Mesenchymal stem cell (in vitro differentiated cells and primary cell): ENCODE data around the gene KCNS1.

ENCODE experiments used
- DNase-seq: peaks from one replicate; pipeline ENCODE4 v3.0.0-alpha.2; 2013
- H2AFZ ChIP-seq: one replicate; pipeline ENCODE4 v1.6.1; 2013; ENCODE audit warnings: low read depth, mild to moderate bottlenecking, control low read depth, inconsistent platforms, low read length, moderate library complexity
- H2AK5ac ChIP-seq: 2 replicates; pipeline ENCODE4 v1.6.1; 2013; ENCODE audit warnings: low read length, moderate library complexity, mild to moderate bottlenecking, inconsistent platforms; ENCODE audit not compliant: severe bottlenecking
- H2BK120ac ChIP-seq: one replicate; pipeline ENCODE4 v1.6.1; 2013; ENCODE audit warnings: low read depth, mild to moderate bottlenecking, inconsistent platforms, low read length, moderate library complexity
- H2BK12ac ChIP-seq, 2 experiments: one replicate each; pipeline ENCODE4 v1.6.1; 2013; ENCODE audit warnings: inconsistent platforms in 2 of 2, low read length in 2 of 2, mild to moderate bottlenecking in 2 of 2, moderate library complexity in 2 of 2, control low read depth in 1 of 2
- H2BK15ac ChIP-seq: one replicate; pipeline ENCODE4 v1.6.1; 2013; ENCODE audit warnings: mild to moderate bottlenecking, low read depth, inconsistent platforms; ENCODE audit not compliant: poor library complexity, severe bottlenecking
- H2BK5ac ChIP-seq: 2 replicates; pipeline ENCODE4 v1.6.1; 2013; ENCODE audit warnings: low read depth, mild to moderate bottlenecking, low read length, control low read depth, inconsistent platforms; ENCODE audit not compliant: poor library complexity, severe bottlenecking
- H3K14ac ChIP-seq, 2 experiments: one replicate each; pipeline ENCODE4 v1.6.1; 2013; ENCODE audit warnings: inconsistent platforms in 2 of 2, low read length in 2 of 2, control low read depth in 1 of 2, mild to moderate bottlenecking in 1 of 2, moderate library complexity in 1 of 2
- H3K18ac ChIP-seq, 2 experiments: one replicate each; pipeline ENCODE4 v1.6.1; 2013; ENCODE audit warnings: inconsistent platforms in 2 of 2, low read length in 2 of 2, control low read depth in 1 of 2, low read depth in 1 of 2, mild to moderate bottlenecking in 1 of 2
- H3K23ac ChIP-seq, 2 experiments: one replicate each; pipeline ENCODE4 v1.6.1; 2013; ENCODE audit warnings: inconsistent platforms in 2 of 2, low read length in 2 of 2, mild to moderate bottlenecking in 2 of 2, moderate library complexity in 2 of 2, control low read depth in 1 of 2
- H3K27ac ChIP-seq: 2 replicates; pipeline ENCODE4 v1.5.1; 2013; ENCODE audit warnings: mild to moderate bottlenecking, moderate library complexity, low read length, control low read depth, inconsistent platforms; ENCODE audit not compliant: poor library complexity, severe bottlenecking
- H3K27me3 ChIP-seq, 2 experiments: 2 replicates each; pipeline versions ENCODE4 v1.6.1 to v1.7.0; 2013; ENCODE audit warnings: low read length in 2 of 2, mild to moderate bottlenecking in 2 of 2, moderate library complexity in 2 of 2, control low read depth in 1 of 2, inconsistent platforms in 1 of 2; ENCODE audit not compliant: control insufficient read depth in 1 of 2, insufficient read depth in 1 of 2
- H3K36me3 ChIP-seq, 2 experiments: 2 replicates each; pipeline versions ENCODE4 v1.6.1 to v1.7.0; 2013; ENCODE audit warnings: low read length in 2 of 2, control low read depth in 1 of 2, inconsistent platforms in 1 of 2, low read depth in 1 of 2, mild to moderate bottlenecking in 1 of 2; ENCODE audit not compliant: insufficient read depth in 2 of 2, control insufficient read depth in 1 of 2
- H3K4ac ChIP-seq, 2 experiments: one replicate each; pipeline ENCODE4 v1.6.1; 2013; ENCODE audit warnings: inconsistent platforms in 2 of 2, low read length in 2 of 2, mild to moderate bottlenecking in 2 of 2, moderate library complexity in 2 of 2, control low read depth in 1 of 2, low read depth in 1 of 2
- H3K4me1 ChIP-seq: 2 replicates; pipeline ENCODE4 v1.6.1; 2013; ENCODE audit warnings: low read depth, low read length, control low read depth; ENCODE audit not compliant: control insufficient read depth, insufficient read depth
- H3K4me2 ChIP-seq: 2 replicates; pipeline ENCODE4 v1.6.1; 2013; ENCODE audit warnings: low read length, mild to moderate bottlenecking, inconsistent platforms; ENCODE audit not compliant: poor library complexity, severe bottlenecking
- H3K4me3 ChIP-seq, 2 experiments: 2 replicates each; pipeline versions ENCODE4 v1.5.1 to v1.7.0; 2013; ENCODE audit warnings: low read length in 2 of 2, mild to moderate bottlenecking in 2 of 2, control low read depth in 1 of 2, low read depth in 1 of 2; ENCODE audit not compliant: insufficient read depth in 1 of 2
- H3K79me1 ChIP-seq: replicated peaks from 2 replicates; pipeline ENCODE4 v1.6.1; 2013; ENCODE audit warnings: mild to moderate bottlenecking, control low read depth, low read length, inconsistent platforms; ENCODE audit not compliant: poor library complexity, severe bottlenecking
- H3K9ac ChIP-seq: 2 replicates; pipeline ENCODE4 v1.7.0; 2013; ENCODE audit warnings: mild to moderate bottlenecking, low read length, moderate library complexity
- H3K9me3 ChIP-seq: 2 replicates; pipeline ENCODE4 v1.7.0; 2013; ENCODE audit warnings: mild to moderate bottlenecking, low read length; ENCODE audit not compliant: control insufficient read depth
- H4K8ac ChIP-seq: one replicate; pipeline ENCODE4 v1.6.1; 2013; ENCODE audit warnings: inconsistent platforms, mild to moderate bottlenecking, low read length, moderate library complexity
- H4K91ac ChIP-seq: one replicate; pipeline ENCODE4 v1.6.1; 2013; ENCODE audit warnings: mild to moderate bottlenecking, low read length, inconsistent platforms
- WGBS: methylation state at CpG from one replicate; pipeline ENCODE4 v1.1.7; 2013; ENCODE audit warnings: mixed read lengths; 5-methylcytosine and 5-hydroxymethylcytosine counted together

Gene KCNS1

DNA sequence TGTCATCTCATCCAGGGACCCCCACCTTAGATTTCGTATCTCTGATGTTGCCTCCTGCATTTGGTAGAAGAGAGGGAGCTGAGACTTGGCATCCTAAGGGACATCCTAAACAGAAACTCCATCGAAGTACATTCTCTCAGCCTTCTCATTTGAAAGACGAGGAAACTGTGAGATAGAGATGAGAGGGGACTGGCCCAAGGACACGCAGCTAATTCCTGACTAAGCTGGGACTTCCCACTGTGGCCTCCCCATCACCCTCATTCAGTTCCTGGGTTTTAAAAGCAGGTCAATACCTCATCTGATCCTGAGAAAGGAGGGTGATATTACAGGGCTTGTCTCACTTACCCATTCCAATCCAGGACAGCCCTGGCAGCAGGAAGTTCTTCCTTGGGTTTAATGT lies 14.9 kb upstream of the KCNS1 start:
- Histone ChIP-seq H3K23ac (no peak overlapping the region), H2BK12ac (no peak overlapping the region), H2AFZ (no peak overlapping the region), H3K36me3 (no peaks in the 10 kb centered on the region), H3K27ac (no peak overlapping the region), H4K8ac (no peak overlapping the region), H2BK120ac (no peak overlapping the region), H2BK5ac (no peak overlapping the region), H2BK15ac (no peak overlapping the region), H3K27me3 (peaks cover 32 to 63% of the 10 kb centered on the region in 2 experiments), H3K4me3 (no peak overlapping the region), H3K4me1 (peaks cover 2% of the 10 kb centered on the region), H3K9me3 (no peaks in the 10 kb centered on the region), H3K4me2 (no peak overlapping the region), H3K4ac (no peak overlapping the region), H4K91ac (no peak overlapping the region), H2AK5ac (no peak overlapping the region), H3K18ac (no peak overlapping the region), H3K14ac (no peak overlapping the region), H3K9ac (no peak overlapping the region), H3K79me1 (no peaks in the 10 kb centered on the region)
- DNase-seq, result no peak
- WGBS, result no CpG with 5 or more reads among the region's 4 CpGs

GRCh38 chr20:45115386-45115774 lies 14.5 kb upstream of the KCNS1 start:
- DNase-seq, result no peak
- Histone ChIP-seq H3K18ac (no peak overlapping the region), H2BK120ac (no peak overlapping the region), H2BK12ac (no peak overlapping the region), H3K79me1 (no peaks in the 10 kb centered on the region), H3K9ac (no peak overlapping the region), H3K27ac (no peak overlapping the region), H2BK15ac (no peak overlapping the region), H3K23ac (no peak overlapping the region), H3K9me3 (no peaks in the 10 kb centered on the region), H3K4me2 (no peak overlapping the region), H3K4me3 (no peak overlapping the region), H2BK5ac (no peak overlapping the region), H4K91ac (no peak overlapping the region), H3K36me3 (no peaks in the 10 kb centered on the region), H3K14ac (no peak overlapping the region), H2AK5ac (no peak overlapping the region), H2AFZ (no peak overlapping the region), H3K4me1 (peaks cover 3% of the 10 kb centered on the region), H4K8ac (no peak overlapping the region), H3K4ac (no peak overlapping the region), H3K27me3 (peaks cover 32 to 68% of the 10 kb centered on the region in 2 experiments)
- 73% methylated on average over 3 of the region's 3 CpGs for WGBS

DNA sequence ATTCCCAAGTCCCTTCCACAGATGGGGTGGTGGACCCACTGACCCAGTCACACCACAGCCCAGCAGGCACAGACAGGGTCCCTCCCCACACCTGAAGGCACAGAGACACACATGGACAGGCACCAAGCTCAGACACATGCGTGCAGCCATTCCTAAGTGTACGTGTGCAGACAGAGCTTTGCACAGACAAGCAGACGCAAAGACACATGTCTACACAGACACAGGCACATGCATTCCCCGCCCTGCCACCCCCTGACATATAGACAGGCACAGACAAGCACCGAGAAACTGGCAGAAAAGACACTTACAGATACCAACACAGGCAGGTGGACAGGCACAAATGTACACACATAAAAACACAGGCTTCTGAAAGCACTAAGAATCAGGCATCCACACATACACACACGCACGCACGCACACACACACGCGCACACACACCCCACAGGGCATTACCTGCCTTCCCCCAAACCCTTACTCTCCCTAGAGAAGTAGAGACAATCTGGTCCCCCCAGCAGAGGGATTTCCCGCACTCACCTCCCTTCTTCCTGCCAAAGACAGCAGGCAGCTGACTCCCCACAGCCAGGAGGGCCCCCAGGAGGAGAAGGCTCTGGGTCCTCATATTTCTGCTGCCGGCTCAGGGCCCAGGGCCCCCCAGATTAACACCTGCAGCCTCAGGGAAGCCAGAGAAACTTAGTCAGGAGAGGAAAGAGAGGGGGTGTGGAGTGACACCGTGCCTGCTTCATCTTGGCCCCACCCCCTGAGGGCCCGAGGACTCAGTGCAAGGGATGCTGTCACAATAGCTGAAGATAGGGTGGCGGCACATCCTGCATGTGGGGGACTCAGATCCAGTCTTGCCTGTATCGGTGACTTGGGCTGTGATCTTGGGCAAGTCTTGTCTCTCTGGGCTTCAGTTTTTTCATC lies 13.8 kb upstream of the KCNS1 start, which contains the start of gene WFDC5:
Gene WFDC5, minus strand, starts transcription at position 710 of the 921 bp plus-strand sequence. Its CDS starts 91 bp downstream, at position 619.
- H4K8ac ChIP-seq, result no peak within 1 kb of the TSS
- WGBS, result 68% methylated on average over 16 of the region's 16 CpGs
- no peaks in the 10 kb centered on the region for H3K79me1 ChIP-seq

GRCh38 chr20:45113865-45114264 lies 12.9 kb upstream of the KCNS1 start:
- Histone ChIP-seq H2AK5ac (no peak overlapping the region), H4K8ac (no peak overlapping the region), H3K4me2 (no peak overlapping the region), H3K79me1 (no peaks in the 10 kb centered on the region), H2BK120ac (no peak overlapping the region), H3K4me3 (no peak overlapping the region), H3K27ac (no peak overlapping the region), H3K18ac (no peak overlapping the region), H3K9me3 (no peaks in the 10 kb centered on the region), H3K4me1 (peaks cover 3% of the 10 kb centered on the region), H2AFZ (no peak overlapping the region), H3K9ac (no peak overlapping the region), H2BK5ac (no peak overlapping the region), H3K36me3 (no peaks in the 10 kb centered on the region), H2BK15ac (no peak overlapping the region), H2BK12ac (no peak overlapping the region), H3K14ac (no peak overlapping the region), H3K27me3 (peaks cover 28 to 73% of the 10 kb centered on the region in 2 experiments), H4K91ac (no peak overlapping the region), H3K23ac (no peak overlapping the region), H3K4ac (no peak overlapping the region)
- no peak for DNase-seq
- 74% methylated on average over 3 of the region's 3 CpGs for WGBS

More for the DNA sequence above, 13.8 kb upstream of the KCNS1 start, which contains the start of gene WFDC5:
- H2AK5ac ChIP-seq, result no peak within 1 kb of the TSS
- H2BK5ac ChIP-seq, result no peak within 1 kb of the TSS
- no peak within 1 kb of the TSS for H3K4ac ChIP-seq
- no peak within 1 kb of the TSS for H4K91ac ChIP-seq
- no peak within 1 kb of the TSS for H2BK120ac ChIP-seq
- no peak within 1 kb of the TSS for H2BK15ac ChIP-seq
- no peak within 1 kb of the TSS for H3K18ac ChIP-seq
- no peak within 1 kb of the TSS for H3K14ac ChIP-seq
- no peak within 1 kb of the TSS for H2AFZ ChIP-seq
- peaks cover 3% of the 10 kb centered on the region for H3K4me1 ChIP-seq
- no peak within 1 kb of the TSS for H3K9ac ChIP-seq
- no peak within 1 kb of the TSS for H3K4me3 ChIP-seq
- no peak within 1 kb of the TSS for H3K27ac ChIP-seq
- H3K23ac ChIP-seq, result no peak within 1 kb of the TSS
- no peak for DNase-seq
- no peaks in the 10 kb centered on the region for H3K9me3 ChIP-seq
- H2BK12ac ChIP-seq, result no peak within 1 kb of the TSS
- H3K4me2 ChIP-seq, result no peak within 1 kb of the TSS
- peaks cover 31 to 74% of the 10 kb centered on the region in 2 experiments for H3K27me3 ChIP-seq
- H3K36me3 ChIP-seq, result no peaks in the 10 kb centered on the region
